PFSK-1 (cell line): Measurements from ENCODE around the gene FOXB1.

ENCODE experiments used
- POLR2AphosphoS5 ChIP-seq: IDR thresholded peaks from 2 replicates; pipeline ENCODE4 v1.6.1; 2012; ENCODE audit warnings: low read depth, mild to moderate bottlenecking, control low read depth, low read length, moderate library complexity
- REST ChIP-seq, 2 experiments: IDR thresholded peaks; 2 replicates each; pipeline versions ENCODE4 v1.6.1 to v1.8.0; 2011 to 2012; ENCODE audit warnings: low read depth in 2 of 2, low read length in 2 of 2, control low read depth in 1 of 2, inconsistent platforms in 1 of 2, mild to moderate bottlenecking in 1 of 2, moderate library complexity in 1 of 2; ENCODE audit not compliant: insufficient read depth in 1 of 2
- SIN3A ChIP-seq: IDR thresholded peaks from 2 replicates; pipeline ENCODE4 v1.6.1; 2012; ENCODE audit warnings: mild to moderate bottlenecking, low read length, moderate library complexity, borderline replicate concordance; ENCODE audit not compliant: insufficient read depth
- TAF1 ChIP-seq: IDR thresholded peaks from 2 replicates; pipeline ENCODE4 v1.6.1; 2012; ENCODE audit warnings: low read length, control low read depth, borderline replicate concordance; ENCODE audit not compliant: insufficient read depth

- TF ChIP-seq REST (IDR thresholded peaks at IDR 0.05; ENCODE audit: insufficient read depth in 1 of 2, low read depth in 2 of 2, low read length in 2 of 2) (no peak), POLR2AphosphoS5 (no peak), TAF1 (no peak), SIN3A (no peak)
These were observed 6.9 kb upstream of the FOXB1 start for GRCh38 chr15:59997070-59997701.
